ENCODE measurements around the gene LAMA2.

Gene LAMA2

GRCh38 chr6:129134535-129134934, 251.6 kb downstream of the LAMA2 start:
- Histone ChIP-seq H3K27ac (no peak overlapping the region), H3K9me3 (ENCODE audit: low read depth, low read length) (no peaks in the 10 kb centered on the region), H3K36me3 (ENCODE audit: insufficient read depth, low read length) (no peaks in the 10 kb centered on the region), H3K4me3 (no peak overlapping the region), H3K9ac (ENCODE audit: insufficient read length) (no peak overlapping the region)
- DNase-seq (ENCODE audit: low read depth, low spot score): no peak
- no peak for TF ChIP-seq POLR2AphosphoS5 (IDR thresholded peaks at IDR 0.05; ENCODE audit: borderline replicate concordance, low read depth, low read length)
- TF ChIP-seq FOXP2 (optimal IDR thresholded peaks at IDR 0.05; ENCODE audit: control extremely low read depth, extremely low read length, insufficient read depth): no peak
- no peak for TF ChIP-seq EZH2 (IDR thresholded peaks at IDR 0.05)

GRCh38 chr6:129135451-129135850, 252.5 kb downstream of the LAMA2 start:
- no peaks in the 10 kb centered on the region for H3K36me3 ChIP-seq (ENCODE audit: insufficient read depth, low read length)
- H3K4me3 ChIP-seq: no peak overlapping the region
- no peak for DNase-seq (ENCODE audit: low read depth, low spot score)
- TF ChIP-seq FOXP2 (optimal IDR thresholded peaks at IDR 0.05; ENCODE audit: control extremely low read depth, extremely low read length, insufficient read depth) (no peak), POLR2AphosphoS5 (IDR thresholded peaks at IDR 0.05; ENCODE audit: borderline replicate concordance, low read depth, low read length) (no peak), EZH2 (IDR thresholded peaks at IDR 0.05) (no peak)
- no peak overlapping the region for H3K27ac ChIP-seq
- H3K9ac ChIP-seq (ENCODE audit: insufficient read length): no peak overlapping the region
- H3K9me3 ChIP-seq (ENCODE audit: low read depth, low read length): no peaks in the 10 kb centered on the region

GRCh38 chr6:129136751-129137150, 253.8 kb downstream of the LAMA2 start:
- H3K27ac ChIP-seq: no peak overlapping the region
- H3K9ac ChIP-seq (ENCODE audit: insufficient read length): no peak overlapping the region
- no peak overlapping the region for H3K4me3 ChIP-seq
- no peaks in the 10 kb centered on the region for H3K36me3 ChIP-seq (ENCODE audit: insufficient read depth, low read length)
- TF ChIP-seq FOXP2 (optimal IDR thresholded peaks at IDR 0.05; ENCODE audit: control extremely low read depth, extremely low read length, insufficient read depth): no peak
- no peak for TF ChIP-seq POLR2AphosphoS5 (IDR thresholded peaks at IDR 0.05; ENCODE audit: borderline replicate concordance, low read depth, low read length)
- no peaks in the 10 kb centered on the region for H3K9me3 ChIP-seq (ENCODE audit: low read depth, low read length)
- DNase-seq (ENCODE audit: low read depth, low spot score): no peak

- no peak overlapping the region for H3K9ac ChIP-seq (ENCODE audit: insufficient read length)
- no peak overlapping the region for H3K4me3 ChIP-seq
- H3K9me3 ChIP-seq (ENCODE audit: low read depth, low read length): no peaks in the 10 kb centered on the region
- no peak overlapping the region for H3K27ac ChIP-seq
- TF ChIP-seq POLR2AphosphoS5 (IDR thresholded peaks at IDR 0.05; ENCODE audit: borderline replicate concordance, low read depth, low read length) (no peak), EZH2 (IDR thresholded peaks at IDR 0.05) (no peak)
- no peaks in the 10 kb centered on the region for H3K36me3 ChIP-seq (ENCODE audit: insufficient read depth, low read length)
- no peak for DNase-seq (ENCODE audit: low read depth, low spot score)
Measured at GRCh38 chr6:129138739-129139405, 255.9 kb downstream of the LAMA2 start.

GRCh38 chr6:129140526-129140925, 257.6 kb downstream of the LAMA2 start:
- Histone ChIP-seq H3K4me3 (no peak overlapping the region), H3K9me3 (ENCODE audit: low read depth, low read length) (no peaks in the 10 kb centered on the region), H3K36me3 (ENCODE audit: insufficient read depth, low read length) (no peaks in the 10 kb centered on the region), H3K9ac (ENCODE audit: insufficient read length) (no peak overlapping the region), H3K27ac (no peak overlapping the region)
- TF ChIP-seq FOXP2 (optimal IDR thresholded peaks at IDR 0.05; ENCODE audit: control extremely low read depth, extremely low read length, insufficient read depth) (no peak), POLR2AphosphoS5 (IDR thresholded peaks at IDR 0.05; ENCODE audit: borderline replicate concordance, low read depth, low read length) (no peak), EZH2 (IDR thresholded peaks at IDR 0.05) (no peak)
- no peak for DNase-seq (ENCODE audit: low read depth, low spot score)

GRCh38 chr6:129141499-129141898, 258.6 kb downstream of the LAMA2 start:
- H3K9me3 ChIP-seq (ENCODE audit: low read depth, low read length): no peaks in the 10 kb centered on the region
- H3K9ac ChIP-seq (ENCODE audit: insufficient read length): no peak overlapping the region
- no peak overlapping the region for H3K4me3 ChIP-seq
- no peaks in the 10 kb centered on the region for H3K36me3 ChIP-seq (ENCODE audit: insufficient read depth, low read length)
- no peak for TF ChIP-seq EZH2 (IDR thresholded peaks at IDR 0.05)
- TF ChIP-seq POLR2AphosphoS5 (IDR thresholded peaks at IDR 0.05; ENCODE audit: borderline replicate concordance, low read depth, low read length): no peak
- TF ChIP-seq FOXP2 (optimal IDR thresholded peaks at IDR 0.05; ENCODE audit: control extremely low read depth, extremely low read length, insufficient read depth): no peak
- DNase-seq (ENCODE audit: low read depth, low spot score): no peak
- H3K27ac ChIP-seq: no peak overlapping the region

- Histone ChIP-seq H3K27ac (no peak overlapping the region), H3K9ac (ENCODE audit: insufficient read length) (no peak overlapping the region), H3K36me3 (ENCODE audit: insufficient read depth, low read length) (no peaks in the 10 kb centered on the region), H3K4me3 (no peak overlapping the region), H3K9me3 (ENCODE audit: low read depth, low read length) (no peaks in the 10 kb centered on the region)
- no peak for TF ChIP-seq POLR2AphosphoS5 (IDR thresholded peaks at IDR 0.05; ENCODE audit: borderline replicate concordance, low read depth, low read length)
- TF ChIP-seq FOXP2 (optimal IDR thresholded peaks at IDR 0.05; ENCODE audit: control extremely low read depth, extremely low read length, insufficient read depth): no peak
- DNase-seq (ENCODE audit: low read depth, low spot score): no peak
Measured at GRCh38 chr6:129146902-129147301, 264.0 kb downstream of the LAMA2 start.

GRCh38 chr6:129150507-129150906, 267.6 kb downstream of the LAMA2 start:
- TF ChIP-seq EZH2 (IDR thresholded peaks at IDR 0.05) (no peak), POLR2AphosphoS5 (IDR thresholded peaks at IDR 0.05; ENCODE audit: borderline replicate concordance, low read depth, low read length) (no peak), FOXP2 (optimal IDR thresholded peaks at IDR 0.05; ENCODE audit: control extremely low read depth, extremely low read length, insufficient read depth) (no peak)
- Histone ChIP-seq H3K36me3 (ENCODE audit: insufficient read depth, low read length) (no peaks in the 10 kb centered on the region), H3K27ac (no peak overlapping the region), H3K9me3 (ENCODE audit: low read depth, low read length) (no peaks in the 10 kb centered on the region), H3K4me3 (no peak overlapping the region), H3K9ac (ENCODE audit: insufficient read length) (no peak overlapping the region)
- DNase-seq (ENCODE audit: low read depth, low spot score): no peak

GRCh38 chr6:129153257-129153656, 270.3 kb downstream of the LAMA2 start:
- TF ChIP-seq POLR2AphosphoS5 (IDR thresholded peaks at IDR 0.05; ENCODE audit: borderline replicate concordance, low read depth, low read length): no peak
- no peak for TF ChIP-seq EZH2 (IDR thresholded peaks at IDR 0.05)
- TF ChIP-seq FOXP2 (optimal IDR thresholded peaks at IDR 0.05; ENCODE audit: control extremely low read depth, extremely low read length, insufficient read depth): no peak
- H3K36me3 ChIP-seq (ENCODE audit: insufficient read depth, low read length): no peaks in the 10 kb centered on the region

More at GRCh38 chr6:129153257-129153656, 270.3 kb downstream of the LAMA2 start:
- Histone ChIP-seq H3K27ac (no peak overlapping the region), H3K4me3 (no peak overlapping the region), H3K9ac (ENCODE audit: insufficient read length) (no peak overlapping the region), H3K9me3 (ENCODE audit: low read depth, low read length) (no peaks in the 10 kb centered on the region)
- no peak for DNase-seq (ENCODE audit: low read depth, low spot score)

All from SK-N-MC (cell line).